Neural cell (in vitro differentiated cells): Measurements from ENCODE around the gene JADE2. TPM values are rescaled to one million over a fixed set of nuclear protein-coding genes. Genes with fewer than 3 reads are reported as not detected.

ENCODE experiments used
- H2AFZ ChIP-seq: fragments of 200-600, 300-800 bp; sonication (generic), shearing (Covaris generic); 2 replicates; pipeline ENCODE4 v1.6.0; 2014; ENCODE audit warnings: low read depth, mild to moderate bottlenecking, antibody characterized with exemption, low read length, moderate library complexity
- H3F3A ChIP-seq: fragments of 200-600 bp; shearing (Covaris generic); 2 replicates; pipeline ENCODE4 v1.6.1; 2016; ENCODE audit warnings: mild to moderate bottlenecking, moderate library complexity, mixed read lengths, antibody characterized with exemption, low read length; ENCODE audit not compliant: insufficient read depth, poor library complexity, severe bottlenecking
- H3K27ac ChIP-seq: fragments of 200-600, 300-800 bp; sonication (generic), shearing (Covaris generic); 2 replicates; pipeline ENCODE4 v1.5.1; 2014; ENCODE audit warnings: mild to moderate bottlenecking, low read length, moderate library complexity
- H3K27me3 ChIP-seq: fragments of 300-800, 200-600 bp; sonication (generic), shearing (Covaris generic); 2 replicates; pipeline ENCODE4 v1.6.0; 2014; ENCODE audit warnings: mild to moderate bottlenecking, low read depth, low read length, moderate library complexity; ENCODE audit not compliant: insufficient read depth
- H3K36me3 ChIP-seq: fragments of 300-800, 200-600 bp; sonication (generic), shearing (Covaris generic); 2 replicates; pipeline ENCODE4 v1.5.1; 2014; ENCODE audit warnings: mild to moderate bottlenecking, antibody characterized with exemption, low read length, moderate library complexity; ENCODE audit not compliant: insufficient read depth
- H3K4me2 ChIP-seq: fragments of 300-800, 200-600 bp; sonication (generic), shearing (Covaris generic); 2 replicates; pipeline ENCODE4 v1.6.0; 2014; ENCODE audit warnings: mild to moderate bottlenecking, low read length
- H3K4me3 ChIP-seq: fragments of 300-800, 200-600 bp; sonication (generic), shearing (Covaris generic); 2 replicates; pipeline ENCODE4 v1.5.1; 2014; ENCODE audit warnings: mild to moderate bottlenecking, low read length, moderate library complexity
- H3K79me2 ChIP-seq: fragments of 200-600 bp; shearing (Covaris generic); replicated peaks from 2 replicates; pipeline ENCODE4 v1.6.0; 2014; ENCODE audit warnings: mild to moderate bottlenecking, low read length, moderate library complexity; ENCODE audit not compliant: insufficient read depth
- H3K9ac ChIP-seq: fragments of 300-800, 200-600 bp; sonication (generic), shearing (Covaris generic); 2 replicates; pipeline ENCODE4 v1.6.1; 2016; ENCODE audit warnings: mild to moderate bottlenecking, low read length, mixed read lengths
- H3K9me2 ChIP-seq: fragments of 200-600 bp; shearing (Covaris generic); 2 replicates; pipeline ENCODE4 v1.6.1; 2016; ENCODE audit warnings: mild to moderate bottlenecking, low read length, mixed read lengths; ENCODE audit not compliant: insufficient read depth
- H3K9me3 ChIP-seq: fragments of 200-600, 300-800 bp; sonication (generic), shearing (Covaris generic); 2 replicates; pipeline ENCODE4 v1.6.1; 2016; ENCODE audit warnings: mild to moderate bottlenecking, mixed run types, low read length, moderate library complexity, mixed read lengths
- H4K20me1 ChIP-seq: fragments of 200-600 bp; shearing (Covaris generic); 2 replicates; pipeline ENCODE4 v1.6.1; 2016; ENCODE audit warnings: mild to moderate bottlenecking, mixed run types; ENCODE audit not compliant: insufficient read depth
- EP300 ChIP-seq: fragments of 450-650 bp; conservative IDR thresholded peaks from 2 replicates; pipeline ENCODE4 v1.6.1; 2014; ENCODE audit warnings: antibody characterized with exemption, mild to moderate bottlenecking, moderate library complexity; ENCODE audit not compliant: poor library complexity, severe bottlenecking
- EZH2 ChIP-seq: fragments of 200-600, 300-800 bp; shearing (Covaris generic), sonication (generic); IDR thresholded peaks from 2 replicates; pipeline ENCODE4 v1.6.1; 2014; ENCODE audit warnings: antibody characterized with exemption, low read length, borderline replicate concordance, mild to moderate bottlenecking; ENCODE audit not compliant: insufficient read depth, poor library complexity, severe bottlenecking
- MXI1 ChIP-seq: fragments of 450-650 bp; conservative IDR thresholded peaks from 2 replicates; pipeline ENCODE4 v1.6.1; 2014; ENCODE audit warnings: antibody characterized with exemption, mild to moderate bottlenecking; ENCODE audit not compliant: poor library complexity, severe bottlenecking
- POLR2AphosphoS5 ChIP-seq: IDR thresholded peaks from 2 replicates; pipeline ENCODE4 v1.6.1; 2012
- RAD21 ChIP-seq: fragments of 450-650 bp; conservative IDR thresholded peaks from 2 replicates; pipeline ENCODE4 v1.6.1; 2014; ENCODE audit warnings: antibody characterized with exemption, mild to moderate bottlenecking, moderate library complexity
- SMC3 ChIP-seq: fragments of 450-650 bp; conservative IDR thresholded peaks from 2 replicates; pipeline ENCODE4 v1.6.1; 2014; ENCODE audit warnings: antibody characterized with exemption, mild to moderate bottlenecking, moderate library complexity; ENCODE audit not compliant: poor library complexity
- TAF1 ChIP-seq: IDR thresholded peaks from 2 replicates; pipeline ENCODE4 v1.6.1; 2012; ENCODE audit warnings: low read depth
- polyA plus RNA-seq: library from polyadenylated mRNA; depleted of rRNA; stranded (reverse); fragments of >200 nt; gene quantifications from 2 replicates; pipeline ENCODE4 v1.2.3, GENCODE V29; 2014
- TF ChIP-seq, protein P1 (sequence below): fragments of 450-650 bp; IDR thresholded peaks from 2 replicates; pipeline ENCODE4 v1.5.1; 2014; ENCODE audit warnings: antibody characterized with exemption, mild to moderate bottlenecking, moderate library complexity; ENCODE audit not compliant: poor library complexity, severe bottlenecking
- TF ChIP-seq, protein P2 (sequence below): IDR thresholded peaks from 2 replicates; pipeline ENCODE4 v1.6.1; 2012; ENCODE audit warnings: borderline replicate concordance

JADE2 gene
- polyA plus RNA-seq, 1 donor from 2014 or later = 1.9 TPM

- TF ChIP-seq, protein P1, sequence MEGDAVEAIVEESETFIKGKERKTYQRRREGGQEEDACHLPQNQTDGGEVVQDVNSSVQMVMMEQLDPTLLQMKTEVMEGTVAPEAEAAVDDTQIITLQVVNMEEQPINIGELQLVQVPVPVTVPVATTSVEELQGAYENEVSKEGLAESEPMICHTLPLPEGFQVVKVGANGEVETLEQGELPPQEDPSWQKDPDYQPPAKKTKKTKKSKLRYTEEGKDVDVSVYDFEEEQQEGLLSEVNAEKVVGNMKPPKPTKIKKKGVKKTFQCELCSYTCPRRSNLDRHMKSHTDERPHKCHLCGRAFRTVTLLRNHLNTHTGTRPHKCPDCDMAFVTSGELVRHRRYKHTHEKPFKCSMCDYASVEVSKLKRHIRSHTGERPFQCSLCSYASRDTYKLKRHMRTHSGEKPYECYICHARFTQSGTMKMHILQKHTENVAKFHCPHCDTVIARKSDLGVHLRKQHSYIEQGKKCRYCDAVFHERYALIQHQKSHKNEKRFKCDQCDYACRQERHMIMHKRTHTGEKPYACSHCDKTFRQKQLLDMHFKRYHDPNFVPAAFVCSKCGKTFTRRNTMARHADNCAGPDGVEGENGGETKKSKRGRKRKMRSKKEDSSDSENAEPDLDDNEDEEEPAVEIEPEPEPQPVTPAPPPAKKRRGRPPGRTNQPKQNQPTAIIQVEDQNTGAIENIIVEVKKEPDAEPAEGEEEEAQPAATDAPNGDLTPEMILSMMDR = no peak
Observed at GRCh38 chr5:134592141-134592746, 66.8 kb downstream of the JADE2 start (continued).

- Histone ChIP-seq H3K36me3 (no peaks in the 10 kb centered on the region), H3K9me2 (no peaks in the 10 kb centered on the region), H3K4me2 (no peak overlapping the region), H3K79me2 (no peaks in the 10 kb centered on the region), H3F3A (no peaks in the 10 kb centered on the region), H2AFZ (no peak overlapping the region), H4K20me1 (no peaks in the 10 kb centered on the region), H3K27me3 (no peaks in the 10 kb centered on the region), H3K9me3 (no peaks in the 10 kb centered on the region), H3K27ac (no peak overlapping the region), H3K4me3 (no peak overlapping the region), H3K9ac (no peak overlapping the region)
- no peak for TF ChIP-seq SMC3
- no peak for TF ChIP-seq MXI1
- no peak for TF ChIP-seq POLR2AphosphoS5
- no peak for TF ChIP-seq RAD21
- TF ChIP-seq, protein P2, sequence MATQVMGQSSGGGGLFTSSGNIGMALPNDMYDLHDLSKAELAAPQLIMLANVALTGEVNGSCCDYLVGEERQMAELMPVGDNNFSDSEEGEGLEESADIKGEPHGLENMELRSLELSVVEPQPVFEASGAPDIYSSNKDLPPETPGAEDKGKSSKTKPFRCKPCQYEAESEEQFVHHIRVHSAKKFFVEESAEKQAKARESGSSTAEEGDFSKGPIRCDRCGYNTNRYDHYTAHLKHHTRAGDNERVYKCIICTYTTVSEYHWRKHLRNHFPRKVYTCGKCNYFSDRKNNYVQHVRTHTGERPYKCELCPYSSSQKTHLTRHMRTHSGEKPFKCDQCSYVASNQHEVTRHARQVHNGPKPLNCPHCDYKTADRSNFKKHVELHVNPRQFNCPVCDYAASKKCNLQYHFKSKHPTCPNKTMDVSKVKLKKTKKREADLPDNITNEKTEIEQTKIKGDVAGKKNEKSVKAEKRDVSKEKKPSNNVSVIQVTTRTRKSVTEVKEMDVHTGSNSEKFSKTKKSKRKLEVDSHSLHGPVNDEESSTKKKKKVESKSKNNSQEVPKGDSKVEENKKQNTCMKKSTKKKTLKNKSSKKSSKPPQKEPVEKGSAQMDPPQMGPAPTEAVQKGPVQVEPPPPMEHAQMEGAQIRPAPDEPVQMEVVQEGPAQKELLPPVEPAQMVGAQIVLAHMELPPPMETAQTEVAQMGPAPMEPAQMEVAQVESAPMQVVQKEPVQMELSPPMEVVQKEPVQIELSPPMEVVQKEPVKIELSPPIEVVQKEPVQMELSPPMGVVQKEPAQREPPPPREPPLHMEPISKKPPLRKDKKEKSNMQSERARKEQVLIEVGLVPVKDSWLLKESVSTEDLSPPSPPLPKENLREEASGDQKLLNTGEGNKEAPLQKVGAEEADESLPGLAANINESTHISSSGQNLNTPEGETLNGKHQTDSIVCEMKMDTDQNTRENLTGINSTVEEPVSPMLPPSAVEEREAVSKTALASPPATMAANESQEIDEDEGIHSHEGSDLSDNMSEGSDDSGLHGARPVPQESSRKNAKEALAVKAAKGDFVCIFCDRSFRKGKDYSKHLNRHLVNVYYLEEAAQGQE = no peak
- TF ChIP-seq, protein P1 = no peak
- TF ChIP-seq EZH2 = no peak
- no peak for TF ChIP-seq TAF1
- TF ChIP-seq EP300 = no peak
Observed at GRCh38 chr5:134594336-134594735, 68.9 kb downstream of the JADE2 start.
